Sigmoid colon (tissue), 4 donors: ENCODE results near the gene NID2.
A peak's percentile ranks its signal among the peaks of the same experiment; 100 is the strongest.

Experiments used
- CTCF ChIP-seq, 4 experiments: fragments of 450-650 bp in 3 of 4; fragments of 200-600 bp in 1 of 4; IDR thresholded peaks; one replicate each; pipeline ENCODE4 v1.5.1; 2016 to 2019; ENCODE audit warnings: antibody characterized with exemption in 4 of 4, mild to moderate bottlenecking in 3 of 4, moderate library complexity in 2 of 4
- POLR2A ChIP-seq, 2 donors: fragments of 450-650 bp; IDR thresholded peaks; one replicate each; pipeline ENCODE4 v1.6.1; 2016; ENCODE audit warnings: antibody characterized with exemption in 2 of 2, mild to moderate bottlenecking in 2 of 2, moderate library complexity in 2 of 2
- POLR2AphosphoS5 ChIP-seq, 4 donors: sonication (generic); formaldehyde crosslinking; IDR thresholded peaks; one replicate each; pipeline ENCODE4 v1.6.1; 2017; ENCODE audit warnings: antibody characterized with exemption in 4 of 4

- TF ChIP-seq POLR2AphosphoS5 (IDR thresholded peaks at IDR 0.05) (peak in 3 of 4 donors; percentile 56 to 64 (median 61)), POLR2A (IDR thresholded peaks at IDR 0.05) (no peak), CTCF (IDR thresholded peaks at IDR 0.05) (no peak)
Observed at GRCh38 chr14:52003324-52003723, 65.5 kb downstream of the NID2 start.
